Amniotic stem cell (primary cell): Measurements from ENCODE around the gene TRAM2.

ENCODE experiments used
- DNase-seq: peaks from one replicate; lab custom pipeline; 2025; lab: John Stamatoyannopoulos, UW

TRAM2 gene

DNA sequence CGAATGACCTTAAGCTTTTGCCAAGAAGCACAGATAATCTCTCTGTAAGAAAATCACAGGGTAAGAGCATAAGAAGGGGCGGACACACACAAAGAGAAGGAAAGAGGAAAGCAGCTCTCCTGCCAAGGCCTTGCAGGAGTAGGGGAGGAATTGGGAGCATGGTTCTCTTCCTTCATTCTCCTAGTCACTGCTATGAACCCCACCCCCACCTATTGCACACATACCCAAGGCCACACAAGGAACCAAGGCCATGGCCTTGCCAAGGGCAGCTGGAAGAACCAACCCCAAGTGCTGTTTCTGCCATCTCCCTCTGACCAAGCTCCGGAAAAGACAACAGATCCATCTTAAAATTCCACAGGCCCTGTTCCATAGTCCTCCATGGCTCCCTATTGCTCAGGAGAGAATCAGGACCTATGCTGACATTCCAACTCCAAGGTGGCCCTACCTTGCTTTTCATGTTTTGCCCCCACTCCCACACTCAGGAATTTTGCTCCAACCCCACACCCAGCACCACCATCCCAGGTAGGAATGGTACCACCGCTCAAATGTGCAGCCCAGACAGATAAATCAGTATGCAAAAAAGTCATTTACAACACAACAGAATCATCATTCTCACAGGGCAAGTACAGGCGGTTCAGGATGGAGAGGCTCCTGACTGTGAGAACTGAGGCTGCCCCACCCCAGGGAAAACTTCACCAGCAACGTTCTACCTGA lies 31.3 kb downstream of the TRAM2 start:
- DNase-seq, result no peak

DNA sequence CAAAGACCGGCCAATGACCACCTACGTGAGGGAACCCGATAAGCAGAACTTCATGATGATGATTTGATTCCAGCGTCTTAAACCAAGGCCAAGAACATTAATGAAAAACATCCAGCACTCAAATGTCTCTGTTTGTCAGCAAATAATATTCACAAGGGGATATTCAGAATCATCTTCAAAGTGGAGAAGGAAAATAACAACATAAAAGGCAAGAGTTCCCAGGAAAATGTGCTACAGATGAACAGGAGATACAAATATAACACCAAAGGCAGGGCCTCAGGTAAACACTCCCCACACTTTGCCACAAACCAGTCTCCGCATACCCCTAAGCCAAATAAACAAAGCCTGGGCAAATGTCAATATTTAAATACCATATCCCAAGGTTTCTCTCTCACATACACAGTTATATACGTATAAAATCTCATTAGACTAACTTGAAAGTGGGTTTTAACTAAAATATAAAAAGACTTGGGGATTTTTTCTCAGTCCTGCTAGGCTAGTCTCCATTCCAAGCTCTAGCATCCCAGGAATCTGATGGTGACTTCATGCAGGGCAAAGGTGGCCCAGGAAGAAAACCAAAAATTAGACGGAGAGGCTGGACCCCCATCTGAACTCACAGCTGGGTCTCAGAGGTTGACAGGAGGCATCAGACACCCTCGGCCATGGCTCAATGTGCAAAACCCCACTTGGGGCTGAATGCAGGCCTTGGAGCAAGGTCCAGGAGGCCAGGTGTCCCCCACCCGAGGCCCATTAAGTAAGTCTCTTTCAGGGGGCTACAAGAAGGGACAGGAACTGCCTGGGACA lies 32.1 kb downstream of the TRAM2 start:
- DNase-seq, result no peak

DNA sequence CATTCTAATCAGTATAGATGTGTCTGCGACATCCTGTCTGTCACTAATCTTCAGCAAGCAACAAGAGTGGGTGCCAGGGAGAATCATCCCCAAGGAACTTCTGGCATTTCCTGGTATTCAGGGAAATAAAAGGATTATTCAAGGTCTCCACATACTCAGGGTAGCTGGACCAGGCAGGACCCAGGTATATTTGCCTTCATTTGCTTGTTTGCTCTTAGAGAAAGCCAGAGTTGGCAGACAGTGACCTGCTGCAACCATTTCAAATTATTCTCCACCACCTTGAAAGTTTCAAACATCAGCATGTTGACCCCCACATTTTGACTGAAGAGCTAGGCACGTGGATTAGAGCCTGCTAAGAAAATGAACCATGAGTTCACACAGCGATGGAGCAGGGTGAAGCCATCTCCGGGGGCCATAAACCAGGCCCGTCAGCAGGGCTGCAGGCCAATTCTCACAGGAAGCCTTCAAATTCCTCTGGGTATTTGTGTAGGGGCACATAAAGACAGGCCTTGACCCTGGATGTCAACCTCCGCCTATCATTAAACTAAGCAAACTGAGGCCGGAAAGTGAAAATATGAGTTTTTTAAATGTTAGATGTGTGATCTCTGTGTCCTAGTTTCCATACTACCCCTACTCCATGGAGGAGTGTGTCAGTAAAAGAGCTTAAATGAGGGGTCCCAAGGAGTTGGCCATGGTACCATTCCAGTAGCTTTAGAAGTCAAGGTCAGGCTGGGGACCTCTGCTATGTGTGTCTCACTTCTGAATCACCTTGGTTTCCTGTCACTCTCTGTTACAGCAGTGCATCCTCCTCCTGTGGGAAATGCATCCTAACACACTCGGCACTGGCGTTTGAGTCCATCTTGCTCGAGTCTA lies 32.9 kb downstream of the TRAM2 start:
- DNase-seq, result no peak

DNA sequence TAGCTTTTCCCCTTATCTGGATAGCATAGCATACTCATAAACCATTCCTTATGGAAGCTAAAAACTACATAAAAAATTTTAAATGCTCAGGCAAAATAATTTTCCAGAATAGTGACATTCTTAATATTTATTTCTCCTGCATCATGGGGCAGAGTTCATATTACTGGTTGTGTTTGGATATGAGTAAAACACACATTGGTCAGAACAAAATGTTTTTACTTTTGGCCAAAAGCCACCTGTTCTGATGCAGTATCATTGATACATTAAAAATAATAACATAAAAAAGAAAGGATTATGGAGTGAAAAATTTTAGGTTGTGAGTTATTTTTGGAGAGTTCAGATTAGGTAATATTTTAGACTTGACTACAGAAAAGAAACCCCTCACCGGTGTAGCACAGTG lies 33.6 kb downstream of the TRAM2 start:
- no peak for DNase-seq

DNA sequence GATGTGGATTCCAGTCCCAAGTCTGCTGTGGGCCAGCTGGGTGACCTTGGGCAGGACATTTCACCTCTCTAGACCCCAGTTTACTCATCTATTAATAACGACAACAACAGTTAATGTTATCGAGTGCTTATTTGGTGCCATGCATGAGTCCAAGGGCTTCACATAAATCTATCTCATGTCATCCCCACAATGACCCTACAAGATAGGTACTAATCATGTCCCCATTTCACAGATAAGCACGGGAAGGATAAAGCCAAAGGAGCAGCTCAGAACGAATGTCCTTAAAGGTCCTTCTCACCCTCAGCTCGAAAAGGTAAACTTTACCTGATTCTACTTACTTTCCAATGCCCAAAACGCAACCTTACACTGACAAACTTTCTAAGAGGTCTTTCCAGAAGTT lies 35.7 kb downstream of the TRAM2 start:
- no peak for DNase-seq

DNA sequence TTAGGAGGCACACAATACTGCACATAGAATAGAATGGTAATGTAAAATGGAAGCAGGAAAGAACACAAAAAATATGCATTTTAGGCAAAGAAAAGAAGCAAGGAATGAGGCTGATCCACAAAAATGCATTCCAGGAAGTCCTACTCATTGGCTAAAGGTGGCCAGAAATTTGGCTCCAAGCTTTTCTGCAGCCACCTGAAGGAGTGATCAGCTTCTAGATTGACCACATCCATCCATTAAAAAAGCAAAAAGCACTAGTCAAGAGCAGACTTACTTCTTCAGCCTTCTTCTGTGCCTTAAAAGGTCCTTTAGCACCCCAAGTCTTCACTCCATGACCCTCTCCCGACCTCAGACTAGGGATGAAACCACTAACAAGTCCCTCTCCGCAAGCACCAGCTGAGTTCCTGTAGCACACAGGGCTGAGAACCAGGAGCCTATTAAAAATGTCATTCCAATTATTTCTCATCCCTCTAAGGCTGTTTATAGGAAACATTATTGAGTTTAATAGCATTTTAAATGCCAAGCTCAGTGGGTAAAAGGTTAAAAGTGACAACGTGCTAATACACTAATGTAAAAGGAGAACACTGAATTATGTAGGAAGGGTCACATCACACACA lies 36.5 kb downstream of the TRAM2 start:
- DNase-seq, result no peak

DNA sequence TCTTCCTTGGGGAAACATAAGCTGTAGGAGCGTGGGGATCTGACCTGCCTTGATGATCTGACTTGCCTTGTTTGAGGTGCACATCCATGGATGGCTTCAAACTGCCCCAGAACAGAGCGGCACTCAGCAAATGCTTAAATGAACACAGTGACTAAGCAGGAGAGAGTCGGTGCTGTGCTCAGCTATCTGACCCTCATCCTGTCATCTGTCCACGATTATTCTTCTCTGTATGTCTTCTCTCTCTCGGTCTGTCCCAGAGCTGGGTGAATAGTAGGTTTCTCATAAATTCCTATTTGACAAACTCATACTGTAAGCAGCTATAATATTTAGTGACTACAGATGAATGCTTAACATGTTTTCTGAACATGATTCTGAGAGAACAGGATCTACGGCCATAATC lies 37.3 kb downstream of the TRAM2 start:
- no peak for DNase-seq

DNA sequence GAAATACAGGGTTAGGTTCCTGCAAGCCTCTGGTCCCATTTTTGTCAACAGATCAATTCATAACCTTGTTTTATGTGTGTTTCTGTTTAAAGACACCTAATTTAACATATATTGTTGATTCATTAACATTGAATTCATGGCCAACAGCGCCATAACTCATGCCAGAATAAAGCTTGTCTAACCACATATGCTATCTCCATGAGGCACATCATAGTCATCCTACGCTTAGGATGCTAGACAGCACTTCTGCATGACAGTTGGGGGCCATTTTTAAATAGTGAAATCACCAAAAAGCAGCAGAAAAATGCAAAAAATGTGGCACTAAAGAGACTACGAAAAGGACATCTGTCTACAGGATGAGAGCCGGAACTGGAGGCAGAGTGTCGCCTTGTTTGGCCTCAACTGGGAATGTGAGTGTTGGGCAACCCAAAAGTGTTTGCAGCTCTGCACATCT lies 37.9 kb downstream of the TRAM2 start:
- DNase-seq, result no peak

DNA sequence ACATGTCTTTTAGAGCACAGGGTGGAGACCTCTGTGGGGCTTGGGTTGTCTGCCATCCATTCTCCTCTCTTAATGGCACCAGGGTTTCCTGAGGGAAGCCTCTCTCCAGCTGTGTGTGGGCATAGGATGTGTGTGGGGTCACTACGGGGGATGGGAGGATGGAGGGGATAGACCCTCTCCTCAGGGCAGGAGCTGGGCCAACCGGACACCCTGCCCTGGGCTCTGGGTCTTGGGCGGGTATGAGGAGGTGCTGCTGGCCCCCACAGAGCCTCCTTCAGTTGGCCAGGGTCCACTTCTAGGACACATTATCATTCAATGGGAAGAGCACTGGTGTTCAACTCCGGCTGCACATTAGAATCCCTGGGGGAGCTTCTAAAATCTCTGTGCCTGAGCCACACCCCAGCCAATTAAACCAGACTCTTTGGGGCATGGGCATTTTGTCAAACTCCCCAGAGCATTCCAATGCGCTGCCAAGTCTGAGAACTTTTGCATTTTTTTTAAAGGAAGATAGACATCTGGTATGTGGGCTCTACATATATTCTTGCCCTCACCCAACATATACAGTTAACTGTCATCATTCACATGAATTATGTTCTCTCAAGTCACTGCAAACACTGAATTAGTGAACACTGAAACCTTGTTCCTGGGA lies 38.5 kb downstream of the TRAM2 start:
- no peak for DNase-seq

DNA sequence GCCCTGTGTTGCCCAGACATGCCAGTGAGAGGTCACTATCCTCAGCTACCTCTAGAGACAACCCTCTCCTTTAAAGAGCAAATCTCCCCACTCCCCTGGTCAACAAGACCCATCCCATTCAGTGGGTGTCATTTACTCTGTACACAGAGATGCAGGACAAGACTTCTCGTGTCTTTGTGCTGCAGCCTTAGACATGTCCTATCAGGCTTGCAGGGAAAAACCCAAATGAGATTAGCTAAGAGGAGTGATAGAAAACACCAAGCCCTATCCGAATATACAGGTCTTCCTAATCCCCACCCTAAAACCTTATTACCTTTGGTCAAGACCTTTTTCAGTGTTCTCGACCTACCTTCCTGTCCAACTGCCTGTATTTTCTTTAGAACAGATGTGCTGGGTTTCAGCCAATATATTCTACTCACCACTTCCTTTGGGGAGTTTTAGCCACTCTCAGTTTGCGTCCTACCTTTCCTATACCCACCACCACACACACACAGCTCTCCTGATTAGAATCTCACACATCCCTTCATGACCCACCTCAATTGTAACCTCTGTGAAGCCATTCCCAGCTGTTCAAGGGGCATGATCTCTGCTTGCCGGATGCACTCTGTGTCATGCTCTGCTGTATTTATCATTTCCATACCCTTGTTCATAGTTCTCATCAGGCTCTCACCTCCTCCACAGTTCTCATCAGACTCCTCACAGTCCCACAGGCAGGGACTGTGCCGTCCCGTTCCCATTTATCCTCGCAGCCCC lies 39.7 kb downstream of the TRAM2 start:
- DNase-seq, result no peak

DNA sequence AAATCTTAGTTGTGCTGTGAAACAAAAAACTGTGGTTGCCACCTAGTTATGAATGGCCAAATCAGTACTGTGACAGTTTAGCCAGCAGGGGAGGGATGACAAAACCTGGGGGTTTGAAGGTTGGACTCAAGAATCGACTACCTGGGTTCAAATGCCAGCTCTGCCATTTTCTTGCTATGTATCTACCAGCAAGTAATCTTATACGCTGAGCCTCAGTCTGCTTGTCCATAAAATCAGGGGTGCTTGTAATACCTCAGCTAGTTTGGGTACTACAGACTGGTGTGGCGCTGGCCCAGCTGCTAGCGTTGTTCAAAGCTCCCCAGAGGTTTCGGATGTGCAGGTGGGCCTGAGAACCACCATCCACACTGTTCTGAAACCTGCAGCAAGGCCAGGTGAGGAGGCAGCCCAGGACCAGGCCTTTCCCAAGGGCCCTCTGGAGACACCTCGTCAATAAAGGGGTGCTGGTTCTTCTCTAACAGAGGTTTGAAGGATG lies 40.4 kb downstream of the TRAM2 start:
- no peak for DNase-seq

DNA sequence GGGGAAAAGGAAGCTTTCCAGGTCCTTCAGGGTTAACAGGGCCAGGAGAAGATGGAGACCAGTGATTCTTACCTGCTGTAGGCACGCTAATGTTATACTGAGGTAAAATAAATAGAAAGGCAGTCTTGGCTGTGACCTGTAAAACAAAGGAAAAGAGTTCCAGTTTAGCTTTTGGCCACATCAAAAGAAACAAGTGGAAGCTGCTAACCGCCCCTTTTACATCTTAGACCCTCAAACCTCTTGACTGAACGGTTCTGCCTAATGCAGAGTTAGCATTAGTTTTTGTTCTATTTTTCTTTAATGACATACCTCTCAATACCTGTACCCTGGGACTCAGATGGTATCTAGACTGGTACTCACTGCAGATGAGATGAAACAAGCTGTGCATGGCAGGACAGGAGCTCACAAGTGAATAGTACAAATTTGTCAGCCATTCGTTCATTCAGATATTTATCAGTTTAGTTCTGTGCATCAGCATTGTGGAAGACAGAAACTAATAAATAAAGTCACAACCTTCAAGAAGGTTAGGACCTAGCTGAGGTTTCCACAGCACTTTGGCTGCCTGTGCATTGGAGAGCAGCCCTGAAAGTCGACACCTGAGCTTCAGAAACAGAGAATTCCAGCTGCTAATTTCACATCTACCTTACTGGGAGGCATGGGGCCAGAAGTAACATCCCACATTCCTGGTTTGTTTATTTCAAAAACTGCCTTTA lies 41.0 kb downstream of the TRAM2 start:
- no peak for DNase-seq

DNA sequence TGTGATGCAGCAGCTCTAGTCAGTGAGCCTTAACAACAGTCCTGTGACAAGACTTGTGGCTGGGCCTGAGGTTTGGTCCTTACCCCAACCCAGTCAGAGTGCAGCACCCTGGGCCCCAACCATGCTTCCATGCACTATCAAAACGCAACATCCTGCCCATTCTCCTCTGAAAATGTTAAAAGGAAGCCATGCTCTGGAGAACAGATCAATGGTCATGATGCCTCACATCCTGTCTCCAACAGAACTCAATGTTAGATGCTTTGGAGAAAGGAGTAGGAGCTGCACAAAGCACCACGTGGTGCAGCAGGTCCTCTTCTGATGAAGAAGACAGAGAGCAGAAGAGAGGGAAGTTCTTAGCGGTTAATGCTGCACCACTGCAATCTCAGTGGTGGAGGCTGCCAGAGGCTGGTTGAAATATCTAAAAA lies 41.9 kb downstream of the TRAM2 start:
- no peak for DNase-seq

DNA sequence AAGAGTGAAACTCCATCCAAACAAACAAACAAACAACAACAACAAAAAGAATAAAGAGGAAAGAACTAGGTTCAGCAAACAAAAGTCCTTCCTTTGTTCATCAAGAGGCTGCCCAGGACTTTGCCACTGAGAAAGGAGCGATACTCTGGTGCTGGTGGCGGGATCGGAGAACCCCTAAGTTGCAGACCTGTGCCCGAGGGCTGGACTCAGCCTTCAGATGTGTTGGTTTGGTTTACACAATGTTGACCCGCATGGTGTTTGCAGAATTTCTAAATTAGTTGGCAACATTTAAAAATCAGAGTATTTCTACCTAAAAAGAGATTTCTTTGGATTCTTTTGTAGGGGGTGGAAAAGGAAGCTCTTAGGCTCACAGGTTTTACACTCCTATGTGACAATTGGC lies 42.5 kb downstream of the TRAM2 start:
- no peak for DNase-seq

DNA sequence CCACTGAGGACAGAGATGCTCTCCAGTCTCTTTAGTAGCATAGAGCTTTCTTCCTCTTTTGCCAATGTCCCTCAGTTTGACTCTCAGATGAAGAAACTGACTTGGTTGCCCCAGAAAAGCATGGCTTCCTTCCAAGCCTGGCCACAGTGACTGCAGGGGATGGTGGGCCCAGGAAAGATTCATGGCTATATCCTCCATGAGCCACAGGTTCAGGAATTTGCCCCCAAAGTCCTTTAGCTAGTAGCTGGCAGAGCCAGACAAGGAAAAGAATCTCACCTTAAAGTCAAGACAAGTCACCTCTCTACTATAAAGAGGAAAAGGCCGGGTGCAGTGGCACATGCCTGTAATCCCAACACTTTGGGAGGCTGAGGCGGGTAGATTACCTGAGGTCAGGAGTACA lies 43.4 kb downstream of the TRAM2 start:
- DNase-seq, result no peak

DNA sequence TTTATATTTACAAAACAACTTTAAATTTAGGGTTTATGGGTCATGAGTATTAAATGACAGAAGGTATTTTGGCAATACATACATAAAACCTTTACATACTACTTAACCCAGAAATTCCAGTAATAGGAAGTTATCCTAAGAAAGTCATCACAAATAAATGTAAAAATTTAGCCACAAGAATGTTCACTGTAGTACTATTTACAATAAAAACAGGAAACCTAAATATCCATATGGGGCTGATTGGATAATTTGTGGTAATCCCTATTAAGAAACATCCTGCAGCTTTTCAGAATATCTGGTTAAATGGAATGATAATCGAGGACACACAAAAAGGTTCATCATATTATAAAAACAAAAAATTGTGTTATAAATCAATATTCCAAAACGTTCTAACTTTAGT lies 44.4 kb downstream of the TRAM2 start:
- no peak for DNase-seq

DNA sequence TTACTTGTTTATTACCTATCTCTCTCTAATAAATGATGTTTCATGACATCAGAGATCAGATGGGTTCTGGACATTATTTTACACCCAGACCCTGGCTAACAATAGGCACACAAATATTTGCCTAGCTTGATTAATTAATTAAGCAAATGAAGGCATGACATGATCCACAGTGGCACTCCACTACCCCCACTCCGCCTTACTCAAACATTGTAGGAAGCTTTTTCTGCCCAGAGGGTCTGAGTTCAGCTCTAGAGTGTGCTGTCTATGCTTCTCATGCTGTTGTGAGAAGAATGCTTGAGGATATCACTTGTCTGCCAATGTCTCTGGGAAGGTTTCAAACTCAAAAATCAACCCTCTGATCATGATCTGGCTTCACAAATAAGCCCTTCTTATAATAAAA lies 45.0 kb downstream of the TRAM2 start:
- DNase-seq, result no peak

DNA sequence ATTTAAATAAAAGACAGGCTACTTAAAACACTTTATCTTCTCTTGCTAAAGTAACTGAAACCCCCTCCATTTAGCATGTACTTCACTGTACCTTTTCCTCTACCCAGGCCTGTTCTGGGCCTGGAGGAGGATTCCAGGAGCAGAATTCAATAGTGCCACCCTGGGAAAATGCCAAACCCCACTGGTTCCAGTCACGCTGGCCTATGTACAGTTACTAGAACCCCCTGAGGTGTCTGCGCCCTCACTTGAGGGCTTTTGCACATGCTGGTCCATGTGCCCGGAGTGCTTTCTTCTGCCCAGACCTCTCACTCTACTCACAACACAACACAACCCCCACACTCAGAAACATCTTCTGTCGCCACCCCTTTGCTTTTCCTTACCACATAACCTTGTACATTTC lies 45.5 kb downstream of the TRAM2 start:
- DNase-seq, result no peak

DNA sequence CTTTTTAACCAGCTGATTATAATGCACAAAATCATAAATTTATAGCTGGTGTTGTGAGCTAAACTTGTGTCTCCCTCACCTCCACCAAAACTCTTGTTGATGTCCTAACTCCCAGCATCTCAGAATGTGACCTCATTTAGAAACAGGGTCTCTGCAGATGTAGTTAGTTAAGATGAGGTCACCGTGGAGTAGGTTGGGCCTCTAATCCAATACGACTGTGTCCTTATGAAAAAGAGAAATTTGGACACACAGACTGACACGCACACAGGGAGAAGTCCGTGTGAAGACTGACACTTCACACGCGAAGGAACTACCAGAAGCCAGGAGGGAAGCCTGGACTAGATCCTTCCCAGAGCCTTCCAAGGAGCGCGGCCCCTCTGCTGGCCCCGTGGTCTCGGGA lies 46.5 kb downstream of the TRAM2 start:
- no peak for DNase-seq

DNA sequence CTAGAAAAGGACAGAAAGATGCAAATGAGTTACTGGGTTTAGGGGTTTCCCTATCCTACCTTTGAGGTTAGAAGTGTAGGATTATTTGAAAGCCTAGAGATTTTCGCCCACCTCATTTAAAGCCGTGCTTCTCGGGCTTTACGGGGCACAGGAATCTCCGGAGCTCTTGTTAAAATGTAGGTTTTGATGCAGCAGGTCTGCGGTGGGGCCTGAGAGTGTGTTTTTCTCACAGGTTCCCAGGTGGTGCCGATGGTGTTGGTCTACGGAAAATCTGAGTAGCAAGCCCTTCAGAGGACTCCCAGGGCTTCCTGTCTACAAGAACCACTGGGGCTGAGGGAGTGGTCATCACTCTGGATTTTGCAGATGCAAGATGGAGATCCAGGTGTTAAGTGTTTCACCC lies 47.5 kb downstream of the TRAM2 start:
- DNase-seq, result no peak
